Measurements from ENCODE around the gene FEZ2.

Gene FEZ2

DNA sequence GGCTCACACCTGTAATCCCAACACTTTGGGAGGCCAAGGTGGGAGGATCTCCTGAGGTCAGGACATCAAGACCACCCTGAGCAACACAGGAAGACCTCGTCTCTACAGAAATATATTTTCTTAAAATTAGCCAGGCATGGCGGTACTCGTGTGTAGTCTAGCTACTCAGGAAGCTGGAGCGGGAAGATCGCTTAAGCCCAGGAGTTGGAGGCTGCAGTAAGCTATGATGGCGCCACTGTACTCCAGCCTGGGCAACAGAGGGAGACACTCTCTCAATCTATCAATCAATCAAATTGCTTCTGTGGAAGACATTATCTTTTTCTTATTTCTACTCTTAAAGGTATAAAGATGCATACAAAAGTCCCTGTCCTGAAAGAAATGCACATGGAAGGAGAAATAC lies 11.3 kb downstream of the FEZ2 start:
- no peak for DNase-seq

DNA sequence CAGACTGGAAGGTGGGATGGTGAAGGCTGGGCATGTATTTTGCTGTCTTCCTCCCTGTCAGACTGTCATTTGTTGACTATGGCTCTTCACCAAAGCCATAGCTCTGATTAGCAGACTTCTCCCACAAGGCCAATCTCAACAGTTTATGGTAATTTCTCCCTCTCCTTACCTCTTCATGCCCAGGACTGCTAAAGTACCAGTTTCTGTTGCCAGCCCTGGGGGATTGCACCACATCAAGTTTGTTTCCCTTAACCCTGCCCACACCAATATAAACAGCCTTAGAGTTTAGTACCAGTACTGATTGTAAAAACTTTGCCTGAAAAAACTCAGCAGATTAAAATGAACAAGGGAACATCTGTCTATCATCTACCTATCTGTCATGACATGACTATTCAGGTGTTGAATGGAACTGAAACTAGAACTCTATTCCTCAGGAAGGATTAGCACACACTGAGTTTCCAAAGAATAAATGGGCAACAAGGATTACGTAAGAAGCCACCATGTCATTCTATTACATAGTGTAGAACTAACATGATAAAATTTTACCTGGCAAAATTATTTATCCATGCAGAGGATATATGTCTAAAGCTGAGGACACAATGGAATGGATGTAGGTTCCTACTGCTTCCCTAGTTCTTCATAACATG lies 13.7 kb downstream of the FEZ2 start:
- DNase-seq, result no peak

DNA sequence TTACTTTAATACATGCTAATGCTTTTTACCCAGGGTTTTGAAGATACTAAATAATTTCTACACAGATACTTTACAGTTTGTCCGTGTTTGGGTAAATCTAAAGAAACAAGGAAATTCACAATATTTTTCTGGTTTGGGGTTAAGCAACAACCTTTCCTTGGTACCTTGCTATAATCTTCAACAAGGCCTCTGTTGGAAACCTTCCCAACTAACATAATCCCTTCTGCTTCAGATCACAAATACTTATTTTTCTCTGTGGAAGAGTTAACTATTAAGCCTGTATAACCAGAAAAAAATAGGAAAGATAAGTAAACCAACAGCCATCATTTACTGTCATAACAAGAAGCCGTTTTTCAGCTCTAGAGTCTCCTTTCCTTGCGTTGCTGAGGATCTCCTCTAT lies 15.0 kb downstream of the FEZ2 start:
- DNase-seq, result no peak

DNA sequence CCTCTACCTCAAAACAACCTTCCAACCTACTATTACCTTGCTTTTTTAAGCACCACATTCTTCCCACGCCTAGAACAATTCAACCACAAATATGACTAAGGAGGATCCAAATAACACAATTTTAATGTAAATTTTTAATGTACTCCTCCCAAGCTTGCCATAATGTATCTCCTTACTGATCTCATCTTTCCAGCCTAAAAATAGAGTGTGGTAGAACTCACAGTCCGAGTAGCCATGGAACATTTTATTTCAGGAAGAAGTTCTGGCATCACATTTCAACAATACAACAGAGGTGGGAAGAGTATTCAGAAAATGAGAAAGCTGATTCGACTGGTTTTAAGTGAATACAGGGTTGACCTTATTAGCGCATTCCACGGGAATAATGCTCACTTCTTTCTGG lies 15.4 kb downstream of the FEZ2 start:
- DNase-seq, result no peak

DNA sequence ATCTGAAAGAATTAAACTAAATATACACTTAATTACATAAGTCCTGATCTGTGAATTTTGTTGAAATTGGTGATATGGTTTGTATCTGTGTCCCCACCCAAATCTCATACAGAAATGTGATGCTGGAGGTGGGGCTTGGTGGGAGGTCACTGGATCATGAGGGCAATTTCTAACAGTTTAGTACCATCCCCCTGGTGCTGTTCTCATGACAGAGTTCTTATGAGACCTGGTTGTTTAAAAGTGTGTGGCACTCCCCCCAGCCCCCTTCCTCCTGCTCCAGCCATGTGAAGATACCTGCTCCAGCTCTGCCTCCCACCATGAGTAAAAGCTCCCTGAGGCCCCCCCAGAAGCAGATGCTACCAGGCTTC lies 18.7 kb downstream of the FEZ2 start:
- DNase-seq, result no peak

DNA sequence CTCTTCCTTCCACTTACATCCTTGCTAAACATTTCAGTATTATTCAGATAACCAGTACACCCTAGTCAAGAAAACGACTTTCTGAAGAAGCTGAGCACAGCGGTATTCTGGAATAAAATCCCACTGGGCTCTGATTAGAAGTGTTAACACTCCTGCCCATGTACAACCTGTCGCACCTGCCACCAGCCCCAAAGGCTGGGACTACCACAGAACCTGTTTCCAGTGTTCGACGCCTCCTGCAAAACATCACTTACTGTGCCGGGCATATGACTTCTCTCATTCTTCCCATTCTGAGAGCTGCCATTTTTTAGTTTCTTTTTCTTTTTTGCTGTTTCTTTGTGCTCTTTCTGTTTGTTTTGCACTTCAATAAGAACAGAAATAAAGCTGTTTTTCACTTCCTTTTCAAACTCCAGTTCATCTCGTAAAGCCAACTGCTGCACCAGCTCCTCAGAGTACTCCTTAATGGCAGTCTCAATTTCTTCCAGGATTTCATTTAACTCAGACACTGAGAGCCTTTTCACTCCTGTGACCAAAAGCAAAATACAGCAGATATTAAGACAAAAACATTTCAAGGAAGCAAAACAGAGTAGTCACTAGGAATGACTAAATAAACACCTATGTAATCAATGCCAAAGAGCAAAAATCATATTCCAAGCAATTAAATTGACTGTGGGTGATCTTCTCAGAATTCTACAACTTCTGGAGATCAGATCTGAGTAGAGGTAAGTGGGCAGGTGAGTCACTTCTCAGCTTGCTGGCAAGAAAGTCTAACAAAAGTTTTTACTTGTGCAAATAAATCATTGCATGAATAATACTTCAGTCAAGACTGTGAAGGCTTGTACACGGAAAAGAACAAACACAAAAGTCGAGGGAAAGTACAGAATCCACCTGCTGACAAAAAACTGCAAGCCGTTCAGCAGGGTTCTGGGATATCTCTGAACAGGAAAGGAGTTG lies 19.3 kb downstream of the FEZ2 start:
- DNase-seq, result no peak

DNA sequence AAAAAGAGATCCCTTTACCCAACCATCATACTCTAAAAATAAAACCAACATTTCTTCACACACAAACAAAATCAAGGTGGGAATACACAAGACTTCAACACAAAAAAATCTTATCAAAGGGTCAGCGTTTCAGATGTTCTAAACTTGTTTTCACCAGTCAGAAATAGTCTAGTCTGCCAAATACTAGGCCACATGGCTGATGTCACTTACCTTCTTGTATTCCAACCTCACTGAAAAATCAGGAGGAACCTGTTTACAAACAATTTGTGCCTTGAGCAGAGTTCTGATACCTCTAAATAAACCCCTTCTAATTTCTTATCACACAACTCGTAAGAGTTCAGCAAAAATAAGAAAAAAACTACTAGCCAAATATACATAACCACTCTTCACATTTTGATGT lies 20.1 kb downstream of the FEZ2 start:
- DNase-seq, result no peak

DNA sequence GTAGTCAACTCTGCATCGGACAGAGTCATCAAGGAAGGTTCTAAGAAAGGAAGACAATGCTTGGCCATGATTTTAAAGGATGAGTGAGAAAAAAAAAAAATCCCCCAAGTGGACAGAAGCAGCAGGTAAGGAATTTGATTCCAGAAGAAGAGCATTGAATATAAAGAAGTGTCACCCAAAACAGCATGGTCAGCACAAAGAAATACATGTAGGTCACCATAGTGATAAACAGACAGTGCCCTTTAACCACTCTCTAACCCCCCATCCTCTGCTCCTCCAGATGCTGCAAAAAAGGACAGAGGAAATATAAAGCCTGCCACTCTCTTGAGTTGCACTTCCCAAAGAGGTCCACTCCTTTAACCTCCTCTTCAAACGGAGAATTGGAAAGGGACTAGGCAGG lies 23.4 kb downstream of the FEZ2 start:
- DNase-seq, result no peak

DNA sequence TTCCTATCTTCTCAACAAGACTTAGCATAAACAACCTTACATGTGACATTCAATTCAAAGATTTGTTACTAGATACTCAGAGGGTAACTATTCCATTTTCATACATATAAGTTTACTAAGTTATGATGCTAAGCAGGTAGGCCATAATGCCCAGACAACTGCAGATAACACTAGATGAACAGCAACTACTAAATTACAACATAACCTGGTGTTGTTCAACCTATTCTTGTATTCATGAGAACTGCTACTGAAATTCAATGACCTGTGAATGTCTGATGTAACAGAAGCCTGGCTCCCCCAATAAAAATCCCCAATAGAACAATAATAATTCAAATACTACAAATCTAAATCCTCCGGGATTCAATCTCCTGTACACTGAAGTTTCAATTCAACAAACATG lies 24.8 kb downstream of the FEZ2 start:
- DNase-seq, result no peak

DNA sequence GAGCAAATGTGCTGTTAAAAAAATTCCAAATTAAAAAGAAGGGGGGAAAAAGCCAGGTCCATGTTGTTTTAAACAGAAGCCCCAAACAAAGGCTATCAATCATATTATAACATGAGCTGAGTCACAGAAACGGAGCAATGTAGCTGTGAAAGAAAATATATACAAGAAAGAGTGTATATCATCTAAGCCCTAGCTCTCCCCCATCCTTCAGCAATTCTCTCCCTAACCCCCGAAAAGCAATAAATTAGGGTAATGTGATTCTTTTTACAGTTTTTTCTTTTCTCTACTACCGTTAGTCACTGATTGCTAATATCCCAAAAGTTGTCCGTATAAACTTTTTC lies 25.3 kb downstream of the FEZ2 start:
- DNase-seq, result no peak

DNA sequence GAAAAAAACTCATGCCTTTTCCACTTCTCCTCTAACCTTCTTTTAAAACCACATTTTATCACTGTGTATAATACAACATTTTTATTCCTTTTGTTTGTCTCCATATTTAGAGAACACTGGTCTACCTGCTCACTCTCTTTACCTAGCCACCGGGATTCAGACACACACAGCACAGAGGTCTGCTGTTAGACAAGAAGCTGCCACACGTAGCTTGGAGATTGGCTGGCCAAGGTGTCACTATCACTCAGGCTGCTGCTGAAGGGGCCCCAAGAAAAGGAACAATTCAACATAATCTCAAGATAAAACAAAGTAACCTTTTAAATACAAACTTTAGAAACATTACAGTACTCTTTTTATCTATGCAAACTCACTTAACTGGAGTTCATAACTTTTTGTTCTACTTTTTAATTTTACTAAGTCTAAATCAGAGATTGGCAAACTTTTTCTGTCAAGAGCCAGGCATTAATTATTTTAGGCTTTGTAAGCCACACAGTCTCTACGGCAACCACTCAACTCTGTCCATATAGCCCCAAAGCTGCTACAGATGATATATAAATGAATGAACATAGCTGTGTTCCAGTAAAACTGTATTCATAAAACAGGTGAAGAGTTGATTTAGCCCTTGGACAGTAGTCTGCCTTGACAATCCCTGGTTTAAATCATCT lies 25.8 kb downstream of the FEZ2 start:
- DNase-seq, result no peak

DNA sequence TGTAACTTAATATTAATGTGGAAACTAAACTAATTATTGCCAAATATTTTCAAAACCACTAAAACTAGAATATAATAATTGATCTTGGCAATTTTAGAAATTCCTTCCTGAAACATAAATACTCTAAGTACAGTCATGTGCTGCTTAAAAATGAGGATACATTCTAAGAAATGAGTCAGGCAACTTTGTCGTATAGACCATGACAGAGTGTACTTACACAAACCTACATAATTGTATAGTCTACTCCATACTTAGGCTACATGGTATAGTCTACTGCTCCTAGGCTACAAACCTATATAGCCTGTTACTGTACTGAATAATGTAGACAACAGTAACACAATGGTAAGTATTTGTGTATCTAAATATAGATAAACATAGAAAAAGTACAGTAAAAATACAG lies 27.6 kb downstream of the FEZ2 start:
- DNase-seq, result no peak

DNA sequence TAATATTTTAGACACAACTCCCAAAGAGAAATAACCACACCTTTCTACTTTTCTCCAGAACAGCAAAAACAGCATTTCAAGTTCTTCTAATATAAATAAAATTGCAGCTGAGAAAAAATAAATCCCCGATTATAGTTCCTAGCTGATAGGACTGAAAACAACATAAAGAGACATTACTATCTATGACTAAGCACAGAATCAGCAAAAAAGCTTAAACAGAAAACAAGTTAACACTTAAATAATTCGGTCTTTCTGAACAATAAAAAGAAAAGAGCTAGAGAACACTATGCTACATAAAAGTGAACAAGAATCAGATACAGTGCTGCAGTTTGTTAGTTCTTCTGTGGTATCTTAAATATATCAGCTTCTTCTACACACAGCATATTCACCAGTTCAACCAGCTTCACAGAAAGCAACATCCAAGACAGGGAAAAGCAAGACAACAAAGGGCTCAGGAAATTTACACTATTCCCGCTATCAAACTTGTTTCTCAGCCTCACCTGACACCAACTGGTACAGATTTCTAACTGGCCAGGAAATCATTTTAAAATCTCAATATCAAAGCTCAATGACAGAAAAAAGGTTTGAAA lies 28.6 kb downstream of the FEZ2 start:
- no peak for DNase-seq

DNA sequence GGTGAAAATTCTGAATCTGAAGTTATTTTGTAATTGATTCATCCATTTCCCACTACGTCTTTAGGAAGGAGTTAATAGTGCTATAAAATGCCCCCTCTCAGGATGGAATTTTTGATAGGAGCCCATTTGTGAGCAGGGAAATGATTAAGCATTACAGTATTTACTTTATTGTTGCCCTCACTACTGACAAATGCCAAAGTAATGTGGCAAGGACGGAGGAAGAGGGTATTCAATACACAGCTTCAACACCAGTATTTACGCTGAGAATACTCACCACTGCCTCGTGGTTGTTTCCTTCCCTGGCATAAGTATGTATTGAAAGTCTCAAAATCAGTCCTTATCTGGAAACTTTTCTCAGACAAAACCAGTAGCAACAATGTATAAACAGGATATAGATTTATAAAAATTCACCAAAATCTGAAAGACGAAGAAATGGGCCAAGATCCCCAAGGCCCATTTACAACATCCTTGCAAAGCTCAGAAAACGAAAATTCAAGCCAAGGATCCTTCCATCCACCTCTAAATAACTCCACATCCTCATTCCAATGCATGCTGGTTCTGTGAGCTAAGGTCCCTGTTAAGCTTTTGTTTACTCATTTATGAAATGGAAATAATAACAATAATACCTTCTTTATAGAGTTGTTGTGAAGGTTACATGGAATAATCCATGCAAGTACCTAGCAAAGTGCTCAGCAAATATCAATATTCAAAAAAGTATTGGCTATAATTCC lies 29.3 kb downstream of the FEZ2 start:
- DNase-seq, result no peak

DNA sequence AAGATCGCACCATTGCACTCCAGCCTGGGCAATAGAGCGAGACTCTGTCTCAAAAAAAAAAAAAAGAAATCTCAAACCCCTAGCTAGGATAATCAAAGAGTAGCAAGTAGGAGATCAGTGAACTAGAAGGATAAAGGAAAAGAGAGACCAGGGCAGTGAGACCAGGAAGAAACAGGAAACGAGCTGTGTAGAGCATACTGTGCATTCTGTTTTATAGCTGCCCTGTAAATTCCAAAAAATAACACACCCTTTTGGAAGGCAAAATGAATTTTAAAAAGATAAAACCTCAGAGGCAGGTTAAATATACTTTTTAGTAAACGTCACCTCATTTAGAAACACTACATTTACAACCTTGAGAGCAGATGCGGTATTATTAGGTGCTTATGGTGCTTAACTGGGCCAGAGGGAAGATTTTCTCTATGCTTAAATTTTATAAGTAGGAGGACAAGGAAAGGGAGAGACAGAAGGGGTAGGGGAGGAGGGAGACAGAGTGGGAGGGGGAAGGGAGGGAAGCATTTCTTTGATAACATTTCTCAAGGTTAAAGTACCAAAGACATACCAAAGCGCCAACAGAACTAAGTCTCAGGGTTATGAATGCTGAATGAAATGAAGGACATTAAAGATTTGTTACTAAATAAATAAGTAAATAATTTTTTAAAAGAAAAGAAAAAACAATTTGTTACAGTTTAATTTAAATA lies 30.1 kb downstream of the FEZ2 start:
- no peak for DNase-seq

DNA sequence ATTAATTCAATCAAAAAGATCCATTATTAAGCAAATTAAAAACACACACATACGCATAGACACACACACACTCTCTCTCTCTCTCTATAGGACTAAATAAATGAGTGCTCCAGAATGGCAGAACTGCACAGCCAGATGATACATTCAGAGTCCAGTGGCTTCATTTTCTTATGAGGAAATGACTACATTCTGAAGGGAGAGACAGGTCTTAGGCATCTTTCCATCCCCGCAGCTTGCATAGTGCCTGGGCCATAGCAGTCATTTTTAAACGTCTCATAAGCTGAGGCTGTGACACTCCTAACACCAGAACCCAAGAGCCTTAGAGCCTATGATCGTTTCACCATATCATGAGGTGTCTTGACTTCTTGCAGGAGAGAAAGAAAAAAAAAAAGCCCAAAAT lies 31.1 kb downstream of the FEZ2 start:
- DNase-seq, result no peak

DNA sequence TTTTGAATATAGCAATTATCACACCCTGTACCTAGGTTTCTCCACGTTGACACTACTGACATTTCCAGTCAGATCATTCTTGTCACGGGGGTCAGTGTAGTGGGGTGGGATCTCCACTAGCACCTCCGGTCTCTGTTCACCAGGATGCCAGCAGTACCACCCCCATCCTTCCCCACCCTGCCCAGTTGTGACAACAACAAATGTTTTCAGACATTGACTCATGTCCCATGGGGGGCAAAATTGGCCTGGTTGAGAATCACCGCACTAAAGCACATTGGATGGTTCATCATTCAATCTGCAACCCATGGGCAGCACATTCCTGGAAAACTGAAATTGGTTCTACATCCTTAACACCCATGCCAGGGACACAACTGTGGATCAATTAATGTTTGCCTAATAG lies 32.3 kb downstream of the FEZ2 start:
- no peak for DNase-seq

DNA sequence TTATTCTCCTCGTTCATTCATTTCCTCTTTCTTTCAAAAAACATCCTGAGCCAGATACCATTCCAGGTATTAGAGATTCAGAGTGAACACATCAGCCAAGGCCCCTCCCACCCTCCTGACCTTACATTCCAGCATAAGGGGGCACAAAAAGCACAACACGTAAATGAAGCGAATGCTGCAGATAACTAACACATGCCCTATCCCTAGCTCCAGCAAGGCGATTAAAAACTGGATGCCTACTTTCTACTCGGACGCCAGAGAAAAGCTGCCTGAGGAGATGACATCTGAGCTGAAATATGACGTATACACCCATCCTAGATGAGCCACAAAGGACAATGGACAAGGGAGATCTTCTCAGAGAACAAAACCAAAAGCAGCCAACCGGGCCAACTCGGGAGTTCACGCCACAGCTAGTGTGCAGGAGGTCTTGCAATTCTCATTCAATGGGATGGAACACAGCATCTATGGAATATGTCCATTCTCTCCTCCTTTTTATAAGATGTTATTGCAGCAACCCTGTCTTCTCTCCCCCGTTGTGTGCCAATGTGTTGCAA lies 33.5 kb downstream of the FEZ2 start:
- no peak for DNase-seq

DNA sequence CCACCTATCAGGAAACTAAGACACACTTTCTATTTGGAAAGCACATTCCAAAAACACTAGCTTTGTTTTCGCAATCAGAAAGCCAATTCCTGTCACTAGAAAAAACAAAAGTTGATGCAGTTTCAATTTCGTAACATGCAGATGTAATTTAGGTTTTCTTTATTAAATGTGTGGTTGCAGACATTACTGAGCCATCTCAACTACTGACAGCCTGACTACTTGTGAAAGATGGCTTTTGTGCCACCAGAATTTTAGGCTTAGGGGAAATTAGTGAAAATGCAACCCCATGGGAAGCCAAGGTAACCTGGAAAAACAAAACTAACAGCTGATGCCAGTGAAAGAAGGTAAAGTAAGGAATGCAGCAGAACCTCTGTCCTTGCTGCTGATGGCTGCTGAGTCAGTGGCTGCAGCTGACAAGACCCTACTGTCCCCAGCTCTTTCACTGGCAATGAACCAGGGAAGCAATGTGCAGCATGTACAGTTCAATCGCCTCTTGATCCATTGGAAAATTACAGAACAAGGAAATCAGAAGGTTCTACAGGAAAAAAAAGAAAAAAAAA lies 34.9 kb downstream of the FEZ2 start:
- DNase-seq, result no peak

DNA sequence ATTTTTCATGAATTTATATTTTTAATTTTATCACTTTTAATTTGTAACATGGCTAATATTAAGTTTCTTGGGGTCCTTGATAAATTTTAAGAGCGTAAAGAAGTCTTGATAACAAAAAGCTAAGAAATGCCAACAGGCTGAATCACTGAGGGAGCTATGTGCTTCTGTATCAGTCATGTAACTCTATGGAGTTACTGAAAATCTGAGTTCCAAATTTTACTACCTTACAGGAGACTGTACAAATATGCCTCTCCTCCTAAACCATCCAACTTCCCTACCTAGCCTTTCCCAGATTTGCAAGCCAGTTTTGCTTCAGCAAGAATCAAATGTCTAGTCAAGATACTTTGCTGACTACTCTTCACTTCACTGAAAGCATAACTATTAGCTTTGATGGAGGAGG lies 35.7 kb downstream of the FEZ2 start:
- DNase-seq, result no peak

DNA sequence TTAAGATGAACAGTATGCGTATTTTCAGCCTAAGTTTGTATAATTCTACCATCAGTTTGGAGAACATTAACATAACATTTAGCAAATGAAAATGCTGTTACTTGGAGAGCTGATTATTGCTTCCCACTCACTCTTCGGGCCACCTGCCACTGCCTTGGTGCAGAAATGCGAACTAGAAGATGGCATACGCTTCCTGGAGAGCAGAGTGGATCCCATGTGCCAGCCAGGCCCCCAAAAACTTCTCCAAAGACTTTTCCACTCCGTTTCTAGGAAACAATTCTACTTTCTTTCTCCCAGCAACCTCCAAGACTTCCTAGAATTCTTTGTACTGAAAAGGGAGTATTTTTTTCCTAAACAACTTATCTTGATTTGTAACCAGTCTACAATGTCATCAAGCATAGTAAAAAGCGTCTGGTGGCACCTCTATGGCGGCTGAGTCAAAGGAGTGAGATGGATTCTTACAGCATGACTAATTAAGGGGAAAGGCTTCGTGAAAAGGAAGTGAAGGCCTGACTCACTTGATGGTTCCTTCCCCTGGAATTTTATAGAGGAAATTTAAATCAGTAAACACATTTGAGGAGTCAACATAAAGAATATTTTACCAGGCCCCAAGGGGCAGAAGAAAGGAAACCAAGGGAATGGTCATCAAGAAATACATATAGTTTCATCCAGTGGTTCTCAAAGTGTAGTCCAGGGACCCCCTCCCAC lies 36.6 kb downstream of the FEZ2 start:
- no peak for DNase-seq

All from NCI-H2029 (cell line).